Measurements from ENCODE around the gene KLHL3. TPM values are rescaled to one million over a fixed set of nuclear protein-coding genes. Genes with fewer than 3 reads are reported as not detected.

Gene KLHL3
- total RNA-seq, 2 experiments from 2014 or later, result 16.3 to 21.2 TPM

DNA sequence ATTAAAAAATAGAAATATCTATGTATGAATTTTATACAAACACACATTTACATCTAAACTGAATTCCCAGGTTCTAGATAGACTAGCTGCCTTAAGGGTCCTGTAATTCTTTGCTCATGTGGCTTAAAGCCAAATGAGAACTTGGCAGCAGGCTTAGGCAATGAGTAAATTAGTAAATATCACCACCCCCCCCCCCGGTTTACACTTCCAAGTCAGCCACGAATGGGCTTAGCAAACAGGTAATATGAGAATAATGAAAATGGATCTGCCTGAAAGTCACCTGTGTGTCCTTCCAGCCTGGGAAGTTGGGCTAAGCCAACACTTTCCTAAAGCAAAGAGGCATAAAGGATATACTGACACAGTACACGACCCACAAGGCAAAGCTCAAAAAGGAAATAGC, 108.6 kb downstream of the KLHL3 start:
- Mint-ChIP-seq H3K9me3 (no peaks in the 10 kb centered on the region), H3K27me3 (no peaks in the 10 kb centered on the region), H3K4me1 (peaks cover under 1% of the 10 kb centered on the region), H3K27ac (no peak overlapping the region), H3K4me3 (no peak overlapping the region), H3K36me3 (peaks cover 2% of the 10 kb centered on the region)
- ATAC-seq (ENCODE audit: low read depth) (no peak), DNase-seq (no peak)
- POLR2A ChIA-PET, result no interaction called here

DNA sequence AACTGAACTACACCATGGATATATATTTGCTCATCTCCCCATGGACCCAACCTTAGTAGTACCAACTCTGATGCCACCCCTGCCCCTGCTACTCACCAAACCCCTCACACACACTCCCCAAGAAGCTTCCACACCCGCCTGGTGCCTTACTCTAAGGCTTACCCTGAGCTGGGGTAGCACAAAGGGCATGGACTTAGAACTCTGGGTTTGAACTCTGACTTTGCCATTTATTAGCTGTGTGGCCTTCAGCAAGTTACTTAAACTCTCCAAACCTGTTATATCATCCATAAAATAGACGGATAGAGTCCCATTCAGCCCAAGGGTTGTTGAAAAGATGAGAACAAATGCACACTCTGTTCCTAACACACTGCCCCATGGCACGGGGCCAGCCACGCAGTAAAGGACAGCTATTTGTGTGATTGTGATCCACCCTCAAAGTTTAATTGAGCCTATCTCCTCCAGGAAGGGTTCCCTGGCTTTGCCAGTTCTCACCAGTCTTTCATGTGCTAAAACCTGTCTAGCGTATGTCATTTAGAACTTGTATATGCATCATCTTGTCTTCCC, 111.0 kb downstream of the KLHL3 start:
- no peak overlapping the region for H3K27ac Mint-ChIP-seq
- no peaks in the 10 kb centered on the region for H3K27me3 Mint-ChIP-seq
- no peak overlapping the region for H3K4me3 Mint-ChIP-seq
- no peaks in the 10 kb centered on the region for H3K9me3 Mint-ChIP-seq
- peaks cover 3% of the 10 kb centered on the region for H3K36me3 Mint-ChIP-seq
- H3K4me1 Mint-ChIP-seq, result no peaks in the 10 kb centered on the region
- POLR2A ChIA-PET, result no interaction called here
- DNase-seq, result no peak
- no peak for ATAC-seq (ENCODE audit: low read depth)

DNA sequence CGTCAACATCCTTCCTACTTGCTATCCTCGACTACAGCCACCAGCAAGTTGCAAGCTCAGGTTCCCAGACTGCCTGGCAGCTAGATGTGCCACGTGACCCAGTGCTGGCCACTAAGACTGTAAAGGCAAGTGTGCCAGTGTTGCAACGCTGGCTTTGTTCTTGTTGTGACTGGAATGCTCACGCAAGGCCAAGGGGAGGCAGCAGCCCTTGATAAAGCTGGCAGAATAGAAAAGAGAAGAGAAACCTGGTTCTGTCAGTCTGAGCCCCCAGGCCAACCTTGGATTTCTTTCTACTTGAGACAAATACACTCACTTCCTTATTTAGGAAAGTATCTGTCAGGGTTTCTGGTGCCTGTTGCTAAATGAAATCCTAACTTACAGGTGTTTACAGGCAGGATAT, 113.0 kb downstream of the KLHL3 start:
- peaks cover 5% of the 10 kb centered on the region for H3K36me3 Mint-ChIP-seq
- POLR2A ChIA-PET, result no interaction called here
- no peak overlapping the region for H3K27ac Mint-ChIP-seq
- H3K27me3 Mint-ChIP-seq, result no peaks in the 10 kb centered on the region
- DNase-seq (no peak), ATAC-seq (ENCODE audit: low read depth) (no peak)
- H3K4me3 Mint-ChIP-seq, result no peak overlapping the region
- H3K4me1 Mint-ChIP-seq, result no peaks in the 10 kb centered on the region
- H3K9me3 Mint-ChIP-seq, result no peaks in the 10 kb centered on the region

DNA sequence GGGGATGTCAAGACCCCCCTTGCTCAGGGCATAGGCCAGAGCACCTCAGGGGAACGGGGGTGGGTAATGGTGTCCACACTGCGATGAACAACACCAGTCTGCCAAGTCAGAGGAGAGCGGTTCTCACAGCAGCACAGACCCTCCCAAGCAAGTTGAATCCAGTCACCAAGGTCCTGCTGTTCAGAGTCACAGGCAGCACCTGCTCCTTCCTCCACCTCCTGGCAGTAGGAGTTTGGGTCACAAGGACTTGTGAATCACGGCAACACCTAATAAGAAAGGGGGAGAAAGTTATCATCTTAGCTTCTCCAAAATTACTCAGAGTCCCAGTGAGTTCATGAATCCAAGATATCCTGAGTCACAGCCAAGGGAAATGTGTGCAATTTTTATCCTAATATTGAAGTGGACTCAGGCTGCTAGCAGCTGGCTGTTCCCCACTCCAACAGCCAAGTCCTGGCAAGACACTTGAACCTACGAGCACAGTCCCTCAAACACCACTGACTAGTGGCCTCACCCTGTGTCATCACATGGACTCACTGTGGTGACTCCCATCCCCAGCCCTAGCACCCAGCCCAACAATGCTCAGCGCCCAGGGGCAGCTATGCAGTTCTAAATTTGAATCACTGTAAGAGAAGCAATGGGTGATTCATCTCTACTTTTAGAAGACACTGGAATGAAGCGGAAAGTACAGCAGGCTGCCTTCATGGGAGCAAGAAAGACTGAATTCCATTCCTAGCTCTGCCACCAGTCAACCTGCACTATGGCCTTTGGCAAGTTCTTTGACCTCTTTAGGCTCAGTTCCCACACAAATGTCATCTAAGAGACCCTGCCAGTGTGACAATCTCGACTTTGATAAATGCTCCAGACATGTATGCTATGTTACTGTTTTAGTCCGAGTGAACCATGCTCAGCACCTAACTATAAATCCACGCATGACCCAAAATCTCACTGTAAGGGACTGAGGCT, 113.7 kb downstream of the KLHL3 start:
- Mint-ChIP-seq H3K9me3 (no peaks in the 10 kb centered on the region), H3K27ac (no peak overlapping the region), H3K4me3 (no peak overlapping the region), H3K4me1 (no peaks in the 10 kb centered on the region), H3K36me3 (peaks cover 5% of the 10 kb centered on the region), H3K27me3 (no peaks in the 10 kb centered on the region)
- DNase-seq, result no peak
- ATAC-seq (ENCODE audit: low read depth), result no peak
- POLR2A ChIA-PET, result no interaction called here

DNA sequence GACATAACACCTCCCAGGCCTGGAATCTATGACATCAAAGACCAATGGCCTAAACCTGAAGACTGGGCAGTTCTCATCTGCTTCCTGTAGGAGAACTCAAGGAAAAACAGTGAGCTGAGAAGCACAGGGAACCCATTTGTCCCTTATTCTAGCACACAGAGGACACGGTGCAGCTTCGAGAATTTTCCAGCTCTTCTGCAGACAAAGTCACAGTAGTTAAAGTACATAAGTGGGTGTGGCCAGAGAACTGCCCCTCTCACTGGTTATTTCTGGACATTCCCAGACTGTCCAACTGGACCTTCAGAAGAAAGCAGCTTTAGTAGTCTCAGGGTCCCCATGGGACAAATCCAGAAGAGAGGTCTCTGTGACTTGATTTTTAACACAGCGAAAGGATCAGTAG, 114.6 kb downstream of the KLHL3 start:
- no peaks in the 10 kb centered on the region for H3K9me3 Mint-ChIP-seq
- H3K4me3 Mint-ChIP-seq, result no peak overlapping the region
- POLR2A ChIA-PET, result no interaction called here
- no peaks in the 10 kb centered on the region for H3K4me1 Mint-ChIP-seq
- no peak for DNase-seq
- ATAC-seq (ENCODE audit: low read depth), result no peak
- H3K27me3 Mint-ChIP-seq, result no peaks in the 10 kb centered on the region
- H3K27ac Mint-ChIP-seq, result no peak overlapping the region
- peaks cover 5% of the 10 kb centered on the region for H3K36me3 Mint-ChIP-seq

DNA sequence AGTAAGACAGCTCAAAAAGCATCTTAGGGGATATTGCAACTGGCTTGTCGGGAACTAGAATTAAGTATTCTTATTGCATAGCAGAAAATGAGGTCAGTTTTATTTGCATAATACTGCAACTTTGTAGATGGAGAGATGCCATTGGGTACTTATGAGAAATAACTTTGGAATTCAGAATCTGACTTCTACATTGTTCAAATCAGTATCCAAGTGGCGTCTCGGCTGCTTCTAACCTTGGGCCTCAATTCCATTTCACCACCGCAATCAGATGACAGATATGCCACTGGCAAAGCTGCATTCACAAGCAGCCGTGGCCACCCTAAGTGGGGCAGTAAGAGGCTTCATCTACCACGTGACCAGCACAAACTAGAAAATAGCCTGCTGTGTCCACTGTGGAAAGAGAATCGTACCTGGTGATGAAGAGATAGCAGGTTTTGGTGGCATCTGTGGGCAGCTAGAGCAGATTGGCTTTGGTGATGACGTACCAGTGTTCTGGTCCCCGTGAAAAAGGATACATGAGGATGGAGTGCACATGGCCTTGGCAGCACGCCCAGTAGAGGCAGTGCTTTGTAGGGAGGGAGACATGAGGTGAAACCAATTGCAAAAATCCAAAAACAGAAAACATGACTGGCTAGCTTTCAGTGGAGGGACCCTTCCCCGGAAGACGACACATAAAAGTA, 116.6 kb downstream of the KLHL3 start:
- ATAC-seq (ENCODE audit: low read depth) (no peak), DNase-seq (no peak)
- Mint-ChIP-seq H3K36me3 (peaks cover 3% of the 10 kb centered on the region), H3K27me3 (no peaks in the 10 kb centered on the region), H3K4me3 (no peak overlapping the region), H3K4me1 (peaks cover under 1% of the 10 kb centered on the region), H3K9me3 (no peaks in the 10 kb centered on the region), H3K27ac (no peak overlapping the region)
- POLR2A ChIA-PET, result interaction anchor here (0.7 kb wide), 1 partner anchor 118 kb away, joined by 3 read pairs; no protein-coding TSS in a partner anchor

DNA sequence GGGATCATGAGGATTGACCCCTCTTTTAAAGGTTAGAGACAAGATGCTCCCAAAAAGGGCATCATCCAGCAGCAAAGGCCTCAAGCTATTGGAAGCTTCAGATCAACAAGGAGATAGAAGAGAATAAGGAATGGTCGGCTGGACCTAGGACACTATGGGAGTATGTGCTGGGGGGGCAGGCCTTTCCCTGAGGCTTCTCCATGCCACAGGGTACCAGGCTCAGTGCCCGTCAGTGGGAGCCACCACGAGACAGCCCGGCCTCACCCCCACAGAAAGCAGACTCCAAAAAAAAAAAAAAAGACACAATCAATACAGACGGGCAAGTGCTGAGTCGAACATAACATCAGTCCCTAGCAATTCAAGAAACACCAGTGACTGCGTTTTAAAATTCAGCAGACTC, 117.4 kb downstream of the KLHL3 start:
- POLR2A ChIA-PET, result interaction anchor here (0.7 kb wide), 1 partner anchor 119 kb away, joined by 3 read pairs; no protein-coding TSS in a partner anchor
- no peak overlapping the region for H3K27ac Mint-ChIP-seq
- no peaks in the 10 kb centered on the region for H3K9me3 Mint-ChIP-seq
- H3K4me1 Mint-ChIP-seq, result peaks cover 2% of the 10 kb centered on the region
- no peak overlapping the region for H3K4me3 Mint-ChIP-seq
- ATAC-seq (ENCODE audit: low read depth) (no peak), DNase-seq (no peak)
- H3K36me3 Mint-ChIP-seq, result peaks cover 3% of the 10 kb centered on the region
- no peaks in the 10 kb centered on the region for H3K27me3 Mint-ChIP-seq

DNA sequence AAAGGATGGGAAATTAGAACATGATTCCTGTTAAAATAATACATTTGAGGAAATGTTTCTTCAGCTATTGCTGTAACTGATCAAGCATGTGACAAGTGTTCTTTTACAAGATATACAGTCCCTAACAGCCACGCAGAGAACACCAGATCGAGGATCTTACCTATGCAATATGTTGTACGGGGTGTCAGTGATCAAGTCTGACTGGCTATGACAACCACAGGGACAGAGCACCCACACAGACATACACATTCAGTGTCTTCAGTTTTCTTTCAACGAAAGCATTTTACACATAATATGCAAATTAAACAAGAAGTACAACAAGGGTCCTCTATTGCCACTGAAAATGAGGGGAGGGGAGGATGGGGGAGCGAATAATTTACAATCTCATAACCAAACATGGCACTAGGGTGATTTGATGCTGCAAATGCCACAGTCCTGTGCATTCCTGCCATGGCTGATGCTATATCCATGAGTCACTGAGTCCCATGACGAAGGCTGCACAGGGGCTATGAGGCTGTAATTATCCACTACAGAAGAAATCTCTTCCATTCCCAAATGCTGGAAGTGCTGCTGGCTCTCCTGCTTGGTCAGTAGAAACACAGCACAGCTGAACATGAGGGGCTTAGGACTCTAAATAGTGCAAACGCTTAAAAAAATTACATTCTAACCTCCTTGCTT, 118.2 kb downstream of the KLHL3 start:
- peaks cover 4% of the 10 kb centered on the region for H3K4me1 Mint-ChIP-seq
- no peak for DNase-seq
- POLR2A ChIA-PET, result no interaction called here

DNA sequence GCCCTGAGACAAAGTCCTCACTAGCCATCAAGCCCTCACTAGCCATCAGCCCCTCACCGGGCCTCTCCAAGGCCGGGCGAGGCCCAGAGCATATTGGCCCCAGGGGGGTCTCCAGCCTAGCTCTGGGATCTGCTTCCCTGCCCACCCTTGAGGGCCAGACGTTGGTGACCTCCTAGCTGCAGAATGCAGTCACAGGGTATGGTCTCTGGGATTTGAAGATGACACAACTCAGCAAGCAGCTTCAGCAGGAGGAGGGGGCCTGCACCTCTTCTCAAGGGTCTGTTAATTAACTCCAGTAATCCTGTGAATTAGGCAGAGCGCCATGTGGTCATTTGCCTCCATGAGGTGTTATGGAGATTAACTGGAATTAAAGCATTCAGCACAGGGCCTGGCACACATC, 119.8 kb downstream of the KLHL3 start:
- H3K4me1 Mint-ChIP-seq, result peaks cover 4% of the 10 kb centered on the region
- H3K27ac Mint-ChIP-seq, result no peak overlapping the region

More for the DNA sequence above, 118.2 kb downstream of the KLHL3 start:
- ATAC-seq (ENCODE audit: low read depth), result no peak
- Mint-ChIP-seq H3K27me3 (no peaks in the 10 kb centered on the region), H3K36me3 (peaks cover 3% of the 10 kb centered on the region), H3K9me3 (no peaks in the 10 kb centered on the region), H3K4me3 (no peak overlapping the region), H3K27ac (no peak overlapping the region)

DNA sequence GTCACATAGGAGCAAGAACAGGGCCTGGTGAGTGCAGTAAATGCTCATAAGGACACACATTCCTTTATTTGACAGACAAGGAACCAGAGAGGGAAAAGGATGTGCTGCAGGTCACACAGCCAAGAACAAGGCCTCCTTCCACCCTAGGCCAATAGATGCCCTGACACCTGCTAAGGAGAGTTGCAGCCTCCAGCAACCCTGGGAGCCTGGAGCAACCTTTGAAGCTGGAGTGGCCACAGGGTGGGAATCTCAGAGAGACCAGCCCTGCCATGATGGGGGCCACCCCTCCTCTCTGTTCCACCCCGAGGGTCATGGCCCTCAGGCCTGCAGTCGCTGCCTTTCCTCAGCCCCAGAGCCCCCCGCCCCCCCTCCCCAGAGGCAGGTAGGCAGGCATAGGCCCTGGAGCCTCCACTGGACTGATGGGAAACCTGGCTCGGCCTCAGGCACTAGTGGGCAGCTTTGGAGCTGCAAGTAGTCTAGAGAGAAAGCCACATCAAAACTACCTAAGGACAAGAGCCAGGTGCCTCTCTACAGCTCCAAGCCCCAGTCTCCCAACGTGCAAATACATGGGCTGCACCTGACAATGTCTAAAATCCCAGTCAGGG, 120.6 kb downstream of the KLHL3 start:
- no peaks in the 10 kb centered on the region for H3K9me3 Mint-ChIP-seq
- no peak for ATAC-seq (ENCODE audit: low read depth)
- H3K4me1 Mint-ChIP-seq, result peaks cover 4% of the 10 kb centered on the region
- peaks cover 1% of the 10 kb centered on the region for H3K36me3 Mint-ChIP-seq
- H3K27me3 Mint-ChIP-seq, result no peaks in the 10 kb centered on the region
- no peak for DNase-seq
- no peak overlapping the region for H3K4me3 Mint-ChIP-seq
- POLR2A ChIA-PET, result no interaction called here
- H3K27ac Mint-ChIP-seq, result no peak overlapping the region

More for the DNA sequence above, 119.8 kb downstream of the KLHL3 start:
- Mint-ChIP-seq H3K4me3 (no peak overlapping the region), H3K9me3 (no peaks in the 10 kb centered on the region), H3K27me3 (no peaks in the 10 kb centered on the region), H3K36me3 (peaks cover 2% of the 10 kb centered on the region)
- ATAC-seq (ENCODE audit: low read depth) (no peak), DNase-seq (no peak)
- POLR2A ChIA-PET, result no interaction called here

DNA sequence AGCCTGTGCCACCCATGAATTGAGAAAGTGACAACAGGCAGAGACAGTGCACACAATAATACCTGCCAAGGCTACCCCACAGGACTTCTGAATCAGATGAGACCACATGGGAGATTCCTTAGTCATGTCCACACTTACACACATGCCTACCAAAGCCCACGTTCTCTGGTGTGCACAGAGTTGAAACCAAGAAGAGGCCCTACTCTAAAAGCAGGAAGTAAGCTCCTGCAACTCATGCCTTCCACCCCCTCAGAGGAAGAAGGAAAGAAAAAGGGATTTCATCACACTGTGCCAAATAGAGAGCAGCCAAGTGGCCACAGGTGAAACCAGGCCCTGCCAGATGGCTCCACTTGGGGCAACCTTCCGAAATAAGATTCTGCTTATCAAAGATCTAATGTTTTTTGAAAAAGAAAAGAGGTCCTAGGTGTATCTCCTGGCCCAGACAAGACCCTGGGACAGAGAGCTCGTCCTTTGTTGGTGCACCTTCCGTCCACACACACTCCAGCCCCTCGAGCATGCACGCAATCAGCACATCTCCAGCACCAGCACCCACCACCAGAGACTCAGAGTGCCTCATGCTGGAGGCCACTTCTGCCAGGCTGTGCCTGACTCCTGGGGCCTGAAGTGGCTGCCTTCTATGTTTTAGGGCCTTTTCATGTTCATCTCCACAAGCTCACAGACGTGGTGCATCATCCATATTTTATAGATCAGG, 122.2 kb downstream of the KLHL3 start:
- Mint-ChIP-seq H3K4me3 (no peak overlapping the region), H3K27ac (no peak overlapping the region), H3K9me3 (no peaks in the 10 kb centered on the region), H3K36me3 (no peaks in the 10 kb centered on the region), H3K27me3 (peaks cover 8% of the 10 kb centered on the region), H3K4me1 (peaks cover 4% of the 10 kb centered on the region)
- POLR2A ChIA-PET, result interaction anchor here (0.5 kb wide), 1 partner anchor 142 kb away, joined by 3 read pairs; no protein-coding TSS in a partner anchor
- DNase-seq, result no peak
- ATAC-seq (ENCODE audit: low read depth), result peak; percentile 36

DNA sequence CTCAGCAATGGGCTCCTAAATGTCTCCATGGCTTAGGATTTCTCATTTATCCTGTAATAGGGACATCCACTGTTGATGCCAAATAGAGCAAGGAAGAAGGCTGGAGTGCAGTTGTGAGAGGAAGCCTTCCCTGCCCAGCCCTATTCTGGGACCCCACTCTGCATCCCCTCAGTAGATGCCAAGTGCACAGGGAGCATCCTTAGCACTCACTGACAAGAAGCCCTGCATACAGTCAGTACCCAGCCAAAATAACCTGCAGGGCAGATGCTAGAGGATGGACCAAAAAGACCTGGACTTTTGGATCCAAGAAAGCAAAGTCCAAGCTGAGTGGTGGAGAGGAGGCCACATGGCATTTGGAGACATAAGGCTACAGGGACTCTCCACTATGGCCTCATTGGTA, 123.3 kb downstream of the KLHL3 start:
- no peak for DNase-seq
- POLR2A ChIA-PET, result no interaction called here
- Mint-ChIP-seq H3K27ac (no peak overlapping the region), H3K9me3 (no peaks in the 10 kb centered on the region), H3K4me1 (peaks cover 4% of the 10 kb centered on the region), H3K27me3 (peaks cover 11% of the 10 kb centered on the region), H3K4me3 (no peak overlapping the region), H3K36me3 (no peaks in the 10 kb centered on the region)
- no peak for ATAC-seq (ENCODE audit: low read depth)
